HuH-7 (cell line): ENCODE measurements around the gene FOXF1.

Experiments
- DNase-seq: peaks from one replicate; pipeline ENCODE4 v3.0.0; 2011; ENCODE audit warnings: low spot score

Gene FOXF1

DNA sequence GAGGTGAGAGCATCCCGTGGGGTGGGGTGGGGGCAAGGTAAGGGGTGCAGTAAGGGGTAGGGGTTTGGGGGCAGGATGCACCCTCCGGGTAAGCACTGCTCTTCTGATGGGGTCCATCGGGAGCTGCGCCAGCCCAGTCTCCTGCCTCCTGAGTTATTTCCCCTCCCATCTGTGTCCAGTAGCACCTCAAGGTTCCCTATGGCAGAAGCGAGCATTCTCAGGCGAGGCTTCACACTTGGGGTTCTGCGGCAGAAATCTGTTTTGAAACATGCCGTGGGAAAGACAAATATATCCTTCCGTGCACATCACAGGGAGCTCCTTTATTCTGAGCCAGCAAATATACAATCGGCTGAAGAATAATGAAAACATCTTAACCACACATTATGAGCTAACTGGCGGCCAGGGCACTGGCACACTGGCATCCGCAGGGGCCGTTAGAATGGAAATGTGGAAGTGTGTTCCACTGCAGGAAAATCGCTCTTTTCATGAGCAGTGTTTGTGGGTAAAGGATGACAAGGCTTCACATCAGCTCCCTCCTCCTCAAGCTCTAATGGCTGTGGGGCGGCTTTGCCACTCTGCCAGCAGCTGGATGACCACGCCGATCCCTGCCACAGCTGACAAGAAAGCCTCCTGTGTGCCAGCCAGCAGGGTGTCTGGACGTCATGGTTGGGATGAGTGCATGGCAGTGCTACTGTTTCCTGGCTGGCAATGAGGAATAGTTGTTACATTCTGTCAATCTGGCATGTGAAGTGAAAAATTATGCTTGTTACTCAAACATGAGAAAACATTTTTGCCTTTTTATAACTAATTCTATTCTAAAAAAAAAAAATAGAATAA is 24.7 kb downstream of the FOXF1 start:
- no peak for DNase-seq

DNA sequence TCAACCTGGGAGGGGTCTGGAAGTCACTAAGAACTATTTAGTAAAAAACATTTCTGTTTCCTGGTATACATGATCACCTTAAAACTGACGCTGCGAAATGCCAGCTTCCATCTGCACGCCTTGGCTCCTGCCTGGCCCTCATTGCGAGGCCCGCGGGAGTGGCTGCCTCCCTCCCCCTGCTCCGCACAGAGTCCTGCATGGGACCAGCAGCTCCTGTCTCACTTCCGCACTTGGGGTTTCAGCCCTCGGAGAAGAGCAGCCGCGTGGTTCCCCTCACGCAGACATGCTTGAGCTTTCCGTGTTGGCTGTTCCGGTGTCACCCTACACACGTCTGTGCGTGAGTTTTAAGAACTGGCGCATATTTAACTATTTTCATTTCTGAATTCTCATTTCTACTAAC is 26.3 kb downstream of the FOXF1 start:
- no peak for DNase-seq

DNA sequence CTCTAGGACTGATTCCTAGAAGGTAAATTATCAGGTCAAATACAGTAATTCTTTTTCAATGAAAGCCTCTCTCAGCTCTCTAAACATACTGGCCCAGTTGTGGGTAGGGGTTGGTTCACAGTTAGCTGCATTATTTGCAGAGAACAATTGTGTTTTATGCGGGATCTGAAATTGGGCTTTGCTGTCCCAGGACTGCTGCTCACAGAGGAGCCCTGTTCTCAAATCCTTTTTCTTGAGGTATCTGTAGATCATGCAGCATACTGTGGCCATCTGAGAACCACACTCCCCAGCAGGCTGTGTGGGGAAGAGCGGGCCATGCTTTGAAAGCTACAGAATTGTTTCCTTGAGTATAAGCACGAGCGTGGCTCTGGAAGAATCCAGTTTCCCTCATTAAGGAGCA is 27.2 kb downstream of the FOXF1 start:
- no peak for DNase-seq

DNA sequence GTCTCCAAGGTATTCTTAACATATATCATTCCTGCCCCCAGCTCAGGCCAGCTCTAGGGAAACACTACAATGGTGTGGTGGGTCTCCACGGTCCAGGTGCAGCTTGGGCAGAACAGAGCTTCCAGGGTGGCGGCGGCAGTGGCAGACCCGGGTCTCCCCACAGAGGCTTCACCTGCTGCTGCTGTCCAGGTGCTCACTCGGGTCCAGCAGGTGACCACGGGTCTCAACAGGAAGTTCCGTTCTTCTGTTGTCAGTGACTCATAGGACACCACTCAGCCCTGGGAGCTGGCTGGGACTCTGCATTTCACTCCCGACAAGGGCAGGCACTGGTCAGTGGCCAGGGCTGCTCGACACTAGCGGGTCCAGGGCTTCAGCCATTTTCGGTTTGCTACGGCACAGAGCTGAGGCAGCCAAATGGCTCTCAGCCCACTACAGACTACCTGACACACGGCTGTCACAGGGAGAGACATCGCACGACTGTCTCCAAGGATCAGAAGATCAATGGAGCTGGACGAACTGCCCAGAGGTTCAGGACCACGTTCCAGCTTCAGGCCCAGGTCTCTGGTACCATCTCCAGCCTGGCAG is 28.0 kb downstream of the FOXF1 start:
- DNase-seq: no peak

DNA sequence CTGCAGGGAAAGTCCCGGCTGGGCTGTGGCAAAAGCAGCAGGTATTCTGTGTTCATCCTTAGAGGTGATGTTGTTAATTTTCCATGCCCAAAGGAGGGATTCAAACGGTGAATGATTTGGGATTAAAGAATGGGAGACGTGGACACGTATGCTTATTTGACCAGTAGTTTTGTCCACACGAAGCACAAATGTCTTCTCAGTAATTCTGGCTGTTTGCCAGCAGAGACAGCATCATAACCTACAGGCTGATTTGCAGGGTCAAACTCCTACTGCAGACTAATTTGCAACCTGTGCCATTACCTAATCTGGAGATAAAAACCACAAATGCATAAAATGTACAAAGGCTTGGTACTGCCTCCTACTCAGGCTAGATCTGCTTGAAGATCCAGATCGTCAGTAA is 30.6 kb downstream of the FOXF1 start:
- DNase-seq: no peak

DNA sequence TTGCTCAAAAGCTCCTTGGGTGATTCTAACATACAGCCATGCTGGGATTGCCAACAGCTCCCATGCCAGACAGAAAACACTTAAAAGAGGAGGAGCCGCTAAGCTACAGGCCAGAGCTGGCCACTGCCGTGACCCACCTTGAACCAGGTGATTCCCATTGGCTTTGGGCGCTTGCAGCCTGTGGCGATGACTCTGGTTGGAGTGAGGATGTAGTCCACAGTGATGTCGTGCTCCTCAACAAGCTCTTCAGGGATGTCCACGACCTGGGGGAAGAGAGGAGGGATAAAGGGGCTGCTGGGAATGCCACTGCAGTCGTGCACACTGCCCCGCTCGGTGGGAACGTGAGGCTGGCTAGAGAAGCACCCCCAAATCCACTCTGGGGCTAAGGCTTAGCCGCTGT is 31.2 kb downstream of the FOXF1 start:
- no peak for DNase-seq

DNA sequence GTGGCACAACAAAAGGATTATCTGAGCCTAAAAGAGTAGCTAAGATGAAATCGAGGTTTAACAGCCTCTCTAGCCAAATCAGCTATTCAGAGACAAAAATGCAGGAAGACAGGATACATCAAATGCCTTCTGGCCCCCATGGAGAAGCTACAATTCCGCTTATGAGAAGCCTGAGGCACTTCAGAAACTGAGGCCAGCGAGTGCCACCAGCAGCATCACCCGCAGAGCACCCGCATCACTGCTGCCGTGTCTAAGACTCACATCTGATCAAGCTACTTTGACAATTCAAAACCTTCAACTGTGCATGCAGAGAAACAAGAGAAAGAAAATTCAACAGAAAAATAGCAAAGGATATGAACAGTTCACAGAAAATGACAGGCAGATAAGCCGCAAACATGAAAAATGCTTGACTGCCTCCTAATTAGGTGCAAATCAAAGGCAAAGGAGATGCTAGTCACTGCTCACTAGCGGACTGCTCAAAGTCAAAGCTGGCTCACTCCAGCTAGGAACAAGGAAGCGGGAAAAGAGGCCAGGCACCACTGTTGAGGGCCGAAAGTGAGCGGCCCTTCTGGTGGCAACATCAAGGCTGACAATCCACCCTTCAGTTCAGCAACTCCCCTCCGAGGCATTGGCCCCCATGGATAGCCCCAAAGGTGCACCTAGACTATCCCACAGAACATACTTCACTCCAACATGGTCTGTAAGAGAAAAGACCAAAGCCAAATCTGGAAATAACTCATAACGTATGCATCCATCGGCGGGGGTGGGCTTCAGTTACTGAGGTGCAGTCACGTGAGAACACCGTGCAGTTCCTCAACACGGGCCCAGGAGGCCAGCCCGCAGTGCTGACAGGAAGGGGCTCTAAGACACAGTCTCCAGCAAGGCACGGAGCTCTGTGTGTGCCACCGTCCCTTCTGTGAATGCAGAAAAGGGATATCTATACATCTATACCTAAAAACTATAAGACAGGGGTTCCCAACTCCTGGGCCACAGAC is 32.7 kb downstream of the FOXF1 start:
- DNase-seq: no peak

DNA sequence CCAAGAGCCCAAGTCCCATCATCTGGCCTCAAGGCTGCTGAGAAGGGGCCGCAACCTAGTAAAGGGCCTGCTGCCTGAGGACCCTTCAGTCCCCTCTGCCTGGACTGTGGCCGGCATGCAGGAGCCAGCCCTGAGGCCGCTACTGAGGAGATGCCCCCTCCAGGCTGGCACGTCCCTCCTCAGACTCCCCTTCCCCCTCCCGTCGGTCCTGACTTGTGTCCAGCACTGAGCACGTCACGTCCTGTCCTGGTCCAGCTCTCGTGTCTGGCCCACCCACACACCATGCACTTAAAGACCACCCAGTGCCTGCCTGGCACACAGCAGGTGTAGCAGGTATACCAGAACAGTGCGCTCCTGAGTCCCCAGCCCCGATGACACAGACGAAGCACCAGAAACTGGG is 35.2 kb downstream of the FOXF1 start:
- DNase-seq: no peak

DNA sequence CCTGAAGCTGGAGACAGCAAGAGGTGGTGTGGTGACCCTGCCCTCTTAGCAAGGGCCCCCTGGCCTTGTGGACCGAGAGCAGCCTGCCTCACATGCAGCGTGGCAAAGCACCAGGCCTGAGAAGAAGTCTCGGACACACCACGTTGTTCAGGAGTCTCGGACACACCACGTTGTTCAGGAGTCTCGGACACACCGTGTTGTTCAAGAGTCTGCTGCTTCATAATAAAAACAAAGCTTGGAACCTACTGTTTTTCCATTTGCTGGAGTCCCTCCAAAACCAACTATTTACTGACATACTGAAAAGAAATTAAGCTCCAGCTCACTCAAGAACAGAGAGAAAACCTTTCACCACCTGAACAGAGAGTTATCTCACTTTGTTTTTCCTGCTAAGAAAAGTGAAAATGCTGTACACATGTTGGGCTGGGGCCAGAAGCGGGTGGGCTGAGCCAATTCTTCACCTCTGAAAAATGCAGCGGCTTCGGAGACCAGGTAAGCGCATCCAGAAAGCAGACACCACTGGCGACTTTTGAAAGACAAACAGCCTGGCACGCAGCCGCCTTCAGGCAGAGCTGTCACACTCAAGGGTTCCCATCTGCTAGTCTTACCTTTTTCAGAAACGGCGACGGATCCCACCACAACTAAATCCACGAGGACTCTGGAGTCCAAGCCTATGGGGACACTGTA is 35.8 kb downstream of the FOXF1 start:
- DNase-seq: no peak

DNA sequence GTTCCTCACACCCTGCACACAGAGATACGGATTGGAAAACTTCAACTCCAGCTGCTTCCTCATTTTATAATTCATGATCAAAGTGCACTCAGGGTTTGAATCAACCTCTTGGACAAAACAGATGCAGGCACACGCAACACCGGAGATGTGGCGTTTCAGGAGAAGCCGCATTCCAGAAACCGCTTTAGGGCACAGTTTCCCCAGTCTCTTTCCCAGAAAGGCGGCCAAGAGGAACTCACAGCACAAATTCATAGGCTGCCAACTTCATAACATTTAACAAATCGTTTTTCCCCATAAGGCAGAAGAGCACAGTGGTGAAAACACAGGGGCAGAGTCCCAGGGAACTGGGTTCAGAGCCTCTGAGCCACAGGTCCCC is 36.3 kb downstream of the FOXF1 start:
- no peak for DNase-seq

DNA sequence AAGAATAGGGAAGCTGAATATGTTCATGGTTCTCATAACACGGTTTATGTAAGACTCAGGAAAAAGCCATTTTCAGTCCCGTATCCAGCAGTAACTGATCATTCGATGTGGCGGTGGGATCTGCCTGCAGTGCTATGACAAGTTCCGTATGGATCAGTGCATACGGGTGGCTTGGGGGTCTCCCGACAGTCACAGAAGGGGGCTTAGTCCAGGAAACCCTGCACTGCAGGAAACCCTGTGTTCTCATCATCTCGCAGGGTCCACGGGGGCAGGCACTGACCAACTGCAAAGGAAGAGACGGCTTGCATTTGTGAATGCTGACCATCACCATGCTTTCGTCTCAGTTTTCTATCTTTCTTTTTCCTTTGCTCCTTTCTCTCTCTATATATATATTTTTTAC is 37.0 kb downstream of the FOXF1 start:
- no peak for DNase-seq

DNA sequence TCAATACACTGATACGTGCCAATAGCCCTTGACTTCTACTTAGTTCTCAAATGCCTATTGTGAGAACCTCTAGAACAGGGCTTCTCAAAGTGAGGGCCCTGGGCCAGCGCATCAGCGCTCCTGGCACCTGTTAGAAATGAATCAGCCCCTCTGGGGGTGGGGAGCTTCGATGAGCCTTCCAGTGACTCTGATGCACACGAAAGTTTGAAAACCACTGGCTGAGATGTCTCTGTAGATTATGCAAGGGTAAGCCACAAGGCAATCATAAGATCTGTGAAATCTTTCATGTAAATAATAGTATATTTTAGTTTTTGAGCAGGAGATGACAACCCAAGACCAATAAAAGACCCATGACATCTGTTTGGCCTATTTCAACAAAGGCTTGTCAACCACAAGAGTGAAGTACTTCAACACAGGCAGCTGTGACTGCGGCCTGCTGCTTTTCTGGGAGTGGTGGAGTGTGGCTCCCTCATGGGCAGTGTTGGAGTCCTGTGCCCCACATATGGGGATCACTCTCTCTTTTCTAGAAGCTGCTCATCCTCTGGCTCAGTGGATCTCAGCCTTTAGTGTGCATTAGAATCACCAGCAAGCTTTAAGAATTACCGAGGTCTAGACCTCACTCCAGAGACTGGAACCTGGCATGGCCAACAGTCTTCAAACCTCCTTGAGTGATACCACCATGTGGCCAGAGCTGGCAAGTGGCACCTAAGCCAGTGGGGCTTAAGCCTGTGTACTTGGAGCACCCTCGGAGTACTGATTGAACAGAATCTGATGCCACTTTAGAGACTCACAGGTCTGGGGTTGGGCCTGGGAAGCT is 39.0 kb downstream of the FOXF1 start:
- DNase-seq: no peak

DNA sequence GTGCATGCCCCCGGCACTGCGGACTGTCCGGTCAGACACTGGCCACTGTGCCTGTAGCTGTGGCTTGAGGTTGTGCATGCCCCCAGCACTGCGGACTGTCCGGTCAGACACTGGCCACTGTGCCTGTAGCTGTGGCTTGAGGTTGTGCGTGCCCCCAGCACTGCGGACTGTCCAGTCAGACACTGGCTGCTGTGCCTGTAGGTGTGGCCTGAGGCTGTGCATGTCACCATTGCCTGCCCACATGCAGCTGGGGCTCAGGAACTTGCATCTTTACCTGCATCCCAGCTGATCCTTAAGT is 39.5 kb downstream of the FOXF1 start:
- no peak for DNase-seq

DNA sequence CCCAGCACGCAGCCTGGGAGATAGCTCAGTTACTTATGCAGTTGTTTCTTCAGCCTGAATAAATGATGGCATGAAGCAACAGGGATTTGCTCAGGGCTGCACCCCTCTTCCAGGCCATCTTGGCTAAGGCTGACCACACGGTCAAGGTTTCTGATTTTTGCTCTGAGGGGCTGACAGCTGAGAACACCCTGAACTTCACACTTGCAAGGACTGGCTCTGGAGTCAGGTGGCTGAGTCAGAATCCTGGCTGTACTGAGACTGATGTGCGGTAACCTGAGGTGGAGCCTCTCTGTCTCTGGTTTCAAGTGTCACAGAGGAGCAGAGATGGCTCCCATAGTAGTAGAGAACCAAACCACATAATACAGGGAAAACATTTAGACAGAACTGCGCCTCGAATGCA is 40.0 kb downstream of the FOXF1 start:
- DNase-seq: no peak

DNA sequence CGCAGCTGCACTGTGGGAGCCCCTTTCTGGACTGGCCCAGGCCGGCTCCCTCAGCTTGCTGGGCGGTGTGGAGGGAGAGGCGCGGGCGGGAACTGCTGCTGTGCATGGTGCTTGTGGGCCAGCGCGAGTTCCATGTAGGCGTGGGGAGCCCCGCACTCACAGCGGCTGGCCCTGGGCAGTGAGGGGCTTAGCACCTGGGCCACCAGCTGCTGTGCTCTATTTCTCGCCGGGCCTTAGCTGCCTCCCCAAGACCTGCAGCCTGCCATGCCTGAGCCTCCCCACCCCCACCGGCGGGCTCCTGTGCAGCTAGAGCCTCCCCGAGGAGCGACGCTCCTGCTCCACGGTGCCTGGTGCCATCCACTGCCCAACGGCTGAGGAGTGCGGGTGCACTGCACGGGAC is 43.0 kb downstream of the FOXF1 start:
- no peak for DNase-seq

DNA sequence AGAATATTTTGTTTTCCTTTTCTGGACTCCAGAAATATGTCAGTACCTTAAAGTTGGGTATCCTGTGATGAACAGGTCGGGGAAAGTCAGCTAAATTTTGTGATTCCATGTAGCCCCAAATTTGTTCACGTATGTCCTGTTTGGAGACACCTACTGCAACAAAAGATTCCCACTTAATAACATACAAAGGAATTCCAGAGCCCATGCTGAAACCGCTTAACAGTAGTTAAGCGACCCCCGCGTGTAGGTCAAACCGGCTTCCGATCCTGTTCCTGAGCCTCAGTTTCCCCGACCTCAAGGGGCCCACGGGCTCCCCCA is 44.2 kb downstream of the FOXF1 start:
- no peak for DNase-seq

DNA sequence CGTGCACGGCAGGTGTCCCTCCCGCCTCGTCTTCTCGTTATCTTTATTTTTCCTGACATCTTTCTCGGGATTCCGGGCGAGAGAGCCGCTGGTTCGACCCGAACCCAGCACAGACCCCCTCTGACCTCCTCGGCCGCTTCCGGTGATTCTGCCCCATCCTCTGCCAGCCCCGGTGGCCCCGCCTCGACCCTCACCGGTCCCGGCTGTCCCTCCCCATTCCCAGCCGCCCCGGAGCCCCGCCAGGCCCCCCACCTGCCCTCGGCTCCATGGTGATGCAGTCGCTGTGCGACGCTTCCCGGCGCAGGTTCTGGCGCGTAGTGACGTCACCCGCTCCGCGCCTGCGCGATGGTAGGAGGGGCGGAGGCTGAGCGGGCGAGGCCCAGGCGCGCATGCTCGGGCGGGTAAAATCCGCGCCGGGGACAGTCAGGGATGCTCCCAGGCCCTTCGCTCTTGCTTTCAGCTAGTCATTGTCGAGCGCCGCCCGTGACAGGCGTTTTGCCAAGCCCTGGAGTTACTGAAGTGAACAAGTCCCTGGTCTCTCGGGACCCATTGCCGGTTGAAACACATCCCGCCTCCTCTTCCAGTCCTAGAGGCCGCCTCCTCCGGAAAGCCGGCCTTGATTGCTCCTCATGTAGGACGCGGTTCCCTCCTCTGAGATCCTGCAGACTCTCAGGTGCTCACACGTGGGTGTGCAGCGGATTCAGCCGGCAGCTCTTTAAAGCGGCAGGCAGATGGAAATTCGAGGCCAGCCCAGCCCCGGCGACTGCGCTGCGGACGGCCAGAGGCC is 44.8 kb downstream of the FOXF1 start, which contains the start of gene MTHFSD:
Gene MTHFSD, minus strand, starts transcription at position 319 of the 787 bp plus-strand sequence. Its CDS starts 51 bp downstream, at position 268.
- peak; percentile 99 for DNase-seq

DNA sequence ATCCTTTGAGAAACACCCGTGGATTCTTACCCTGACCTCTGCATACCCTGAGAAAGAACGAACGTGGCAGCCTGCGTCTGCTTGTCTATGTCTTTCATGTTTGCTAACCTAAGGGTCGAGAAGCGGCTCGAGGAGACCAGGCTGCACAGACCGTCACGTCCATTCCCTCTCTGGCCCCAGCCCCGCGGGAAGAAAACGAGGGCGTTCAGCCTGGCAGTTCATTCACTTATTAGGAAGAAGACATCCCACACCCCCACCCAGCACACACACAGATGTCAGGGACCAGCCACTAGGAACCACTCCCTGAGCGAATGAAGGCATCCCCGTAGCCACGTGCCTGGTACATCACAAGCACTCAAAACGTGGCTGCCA is 45.4 kb downstream of the FOXF1 start:
- DNase-seq: no peak

DNA sequence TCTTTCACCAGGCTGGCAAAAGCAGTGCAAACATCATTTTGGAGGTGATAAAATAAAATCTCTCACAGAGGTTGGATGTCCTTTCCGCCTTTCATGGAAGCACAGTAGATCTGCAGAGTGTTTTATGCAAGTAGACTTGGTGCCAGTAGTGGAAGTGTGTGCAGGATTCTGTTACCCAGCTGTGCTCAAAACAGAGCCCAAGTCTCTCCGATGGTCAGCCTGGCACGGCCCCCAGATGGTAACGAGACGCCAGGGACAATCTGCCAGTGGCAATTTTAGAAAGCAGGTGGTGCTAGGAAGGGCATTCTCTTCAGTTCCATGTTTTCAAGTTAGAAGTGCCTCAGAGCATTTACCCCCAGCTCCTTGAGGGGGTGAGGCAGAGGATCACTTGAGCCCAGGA is 46.2 kb downstream of the FOXF1 start:
- no peak for DNase-seq

DNA sequence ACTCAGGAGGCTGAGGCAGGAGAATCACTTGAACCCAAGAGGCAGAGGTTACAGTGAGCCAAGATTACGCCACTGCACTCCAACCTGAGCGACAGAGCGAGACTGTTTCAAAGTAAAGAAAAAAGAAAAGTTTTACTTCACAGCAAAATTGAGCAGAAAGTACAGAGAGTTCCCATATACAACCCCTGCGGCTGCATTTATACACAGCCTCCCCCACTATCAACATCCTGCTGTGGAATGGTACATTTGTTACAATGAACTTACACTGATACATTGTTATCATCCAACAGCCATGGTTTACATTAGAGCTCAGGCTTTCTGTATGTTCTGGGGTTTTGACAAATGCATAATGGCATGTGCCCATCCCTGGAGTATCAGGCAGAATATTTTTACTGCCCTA is 47.3 kb downstream of the FOXF1 start:
- DNase-seq: no peak
